ENCODE data around the gene SPG11.
"Not testable (repeated sequence)": the region's sequence is repeated elsewhere in the genome, so short reads cannot be mapped to it uniquely, and the experiment has no call there.

The SPG11 gene

DNA sequence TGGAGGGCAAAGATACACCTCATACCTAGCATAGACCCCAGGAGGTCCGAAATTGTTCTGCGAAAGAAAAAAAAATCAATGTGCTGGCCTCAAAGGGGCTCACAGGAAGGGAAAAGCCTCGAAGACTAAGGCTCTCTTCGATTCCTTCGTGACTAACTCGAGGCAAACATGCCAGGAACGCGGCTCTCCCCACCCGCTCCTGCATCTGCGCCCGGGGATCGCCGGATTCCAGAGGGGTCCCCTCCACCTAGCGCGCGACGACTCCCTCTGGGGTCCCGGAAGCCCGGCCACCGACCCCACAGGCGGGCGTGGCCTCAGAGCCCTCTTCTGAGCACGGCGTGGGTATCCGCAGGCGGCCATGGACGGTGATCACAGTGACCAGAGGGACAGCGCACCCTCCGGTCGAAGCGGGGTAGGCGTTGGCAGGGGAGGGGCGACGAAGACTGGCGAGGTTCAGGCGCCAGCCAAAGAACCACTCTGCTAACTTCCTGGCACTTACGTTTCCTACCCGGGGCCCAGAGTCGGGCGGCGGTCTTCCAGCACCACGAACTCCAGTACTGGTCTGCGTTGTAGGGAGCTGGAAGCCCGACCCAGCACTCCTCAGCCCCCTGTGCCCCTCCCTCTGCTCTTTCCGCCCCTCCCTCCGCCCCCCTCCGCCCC is 127.0 kb downstream of the SPG11 start:
- Mint-ChIP-seq H3K9me3 (no peaks in the 10 kb centered on the region), H3K36me3 (peaks cover 76% of the 10 kb centered on the region), H3K27ac (peak overlapping the region; percentile 98), H3K4me1 (peaks cover 39% of the 10 kb centered on the region), H3K4me3 (peak overlapping the region; percentile 90)
- DNase-seq (ENCODE audit: low spot score in 2 of 2) (peak in 1 of 2 donors; percentile 95), ATAC-seq (peak; percentile 80)

DNA sequence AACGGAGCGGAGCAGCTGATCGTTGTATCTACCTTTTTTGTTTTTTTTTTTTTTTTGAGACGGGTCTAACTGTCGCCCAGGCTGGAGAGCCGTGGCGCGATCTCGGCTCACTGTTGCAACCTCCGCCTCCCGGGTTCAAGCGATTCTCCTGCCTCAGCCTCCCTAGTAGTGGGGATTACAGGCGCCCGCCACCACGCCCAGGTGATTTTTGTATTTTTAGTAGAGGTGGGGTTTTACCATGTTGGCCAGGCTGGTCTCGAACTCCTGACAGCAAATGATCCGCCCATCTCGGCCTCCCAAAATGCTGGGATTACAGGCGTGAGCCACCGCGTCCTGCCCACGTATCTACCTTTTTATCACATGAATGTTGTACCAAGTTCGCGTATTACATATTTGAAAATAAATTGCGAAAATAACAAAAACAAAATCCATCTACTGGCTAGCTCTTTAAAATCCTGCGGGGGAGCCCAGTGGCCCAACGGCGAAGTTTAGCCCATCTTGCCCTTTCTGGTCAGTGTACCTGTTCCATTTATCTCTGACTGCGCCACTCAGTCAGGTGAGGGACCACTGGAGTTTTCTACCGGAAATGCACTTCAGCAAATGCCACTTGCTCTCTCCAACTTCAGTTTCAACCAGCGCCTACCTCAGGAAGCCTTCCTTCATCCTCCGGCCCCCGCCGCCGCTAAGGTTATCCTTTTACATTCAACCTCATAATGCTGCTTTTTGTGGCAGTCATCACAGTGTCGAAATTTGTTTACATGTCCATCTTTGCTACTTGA is 127.8 kb downstream of the SPG11 start:
- Mint-ChIP-seq H3K27ac (peak overlapping the region; percentile 98), H3K4me3 (peak overlapping the region; percentile 90), H3K4me1 (peaks cover 32% of the 10 kb centered on the region), H3K9me3 (no peaks in the 10 kb centered on the region), H3K36me3 (peaks cover 72% of the 10 kb centered on the region)
- no peak for ATAC-seq
- DNase-seq (ENCODE audit: low spot score in 2 of 2), result peak; percentile 17 to 61

DNA sequence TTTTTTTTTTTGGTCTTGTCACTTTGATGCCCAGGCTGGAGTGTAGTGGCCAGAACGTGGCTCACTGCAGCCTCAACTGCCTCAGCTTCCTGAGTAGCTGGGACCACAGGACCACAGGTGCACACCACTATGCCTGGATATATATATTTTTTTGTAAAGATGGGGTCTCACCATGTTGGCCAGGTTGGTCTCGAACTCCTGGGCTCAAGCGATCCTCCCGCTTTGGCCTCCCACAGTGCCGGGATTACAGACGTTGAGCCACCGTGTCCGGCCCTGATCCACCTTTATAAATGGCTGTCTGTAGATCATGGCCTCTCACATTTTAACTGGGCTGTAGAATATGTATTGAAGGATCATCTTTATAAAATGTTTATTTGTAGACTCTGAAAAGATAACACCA is 128.4 kb downstream of the SPG11 start:
- Mint-ChIP-seq H3K27ac (peak overlapping the region; percentile 98), H3K36me3 (peaks cover 72% of the 10 kb centered on the region), H3K4me3 (peak overlapping the region; percentile 90), H3K9me3 (no peaks in the 10 kb centered on the region), H3K4me1 (peaks cover 26% of the 10 kb centered on the region)
- DNase-seq (ENCODE audit: low spot score in 2 of 2), result no peak
- no peak for ATAC-seq

DNA sequence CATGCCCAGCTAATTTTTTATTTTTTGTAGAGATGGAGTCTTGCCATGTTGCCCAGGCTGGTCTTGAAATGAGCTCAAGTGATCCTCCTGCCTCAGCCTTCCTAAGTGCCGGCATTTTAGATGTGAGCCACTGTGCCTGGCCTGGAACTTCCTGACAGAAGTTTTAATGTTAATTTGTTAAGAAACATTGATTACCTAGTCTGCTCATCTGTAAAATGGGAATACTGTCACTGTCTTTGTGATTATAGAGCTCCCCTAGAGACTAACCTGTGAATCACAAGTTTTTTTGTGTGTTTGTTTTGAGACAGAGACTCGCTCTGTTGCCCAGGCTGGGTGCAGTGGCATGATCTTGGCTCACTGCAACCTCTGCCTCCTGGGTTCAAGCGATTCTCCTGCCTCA is 130.8 kb downstream of the SPG11 start:
- no peaks in the 10 kb centered on the region for H3K9me3 Mint-ChIP-seq
- DNase-seq (ENCODE audit: low spot score in 2 of 2) (no peak), ATAC-seq (no peak)
- H3K4me1 Mint-ChIP-seq, result peaks cover 15% of the 10 kb centered on the region
- H3K4me3 Mint-ChIP-seq, result no peak overlapping the region
- peaks cover 61% of the 10 kb centered on the region for H3K36me3 Mint-ChIP-seq
- peak overlapping the region; percentile 34 for H3K27ac Mint-ChIP-seq

DNA sequence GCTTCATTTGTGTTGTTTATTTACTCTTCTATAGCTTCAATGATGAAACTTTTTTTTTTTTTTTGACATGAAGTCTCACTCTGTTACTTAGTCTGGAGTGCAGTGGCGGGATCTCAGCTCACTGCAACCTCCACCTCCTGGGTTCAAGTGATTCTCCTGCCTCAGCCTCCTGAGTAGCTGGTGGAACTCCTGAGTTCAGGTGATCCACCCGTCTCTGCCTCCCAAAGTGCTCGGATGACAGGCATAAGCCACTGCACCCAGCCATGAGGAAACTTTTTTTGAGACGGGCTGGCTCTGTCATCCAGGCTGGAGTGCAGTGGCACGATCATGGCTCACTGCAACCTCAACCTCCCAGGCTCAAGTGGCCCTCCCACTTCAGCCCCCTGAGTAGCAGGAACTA is 131.2 kb downstream of the SPG11 start:
- H3K4me1 Mint-ChIP-seq, result peaks cover 14% of the 10 kb centered on the region
- H3K36me3 Mint-ChIP-seq, result peaks cover 61% of the 10 kb centered on the region
- H3K9me3 Mint-ChIP-seq; H3K4me3 Mint-ChIP-seq; ATAC-seq; DNase-seq (ENCODE audit: low spot score in 2 of 2): not testable (repeated sequence)
- H3K27ac Mint-ChIP-seq, result peak overlapping the region; percentile 34

DNA sequence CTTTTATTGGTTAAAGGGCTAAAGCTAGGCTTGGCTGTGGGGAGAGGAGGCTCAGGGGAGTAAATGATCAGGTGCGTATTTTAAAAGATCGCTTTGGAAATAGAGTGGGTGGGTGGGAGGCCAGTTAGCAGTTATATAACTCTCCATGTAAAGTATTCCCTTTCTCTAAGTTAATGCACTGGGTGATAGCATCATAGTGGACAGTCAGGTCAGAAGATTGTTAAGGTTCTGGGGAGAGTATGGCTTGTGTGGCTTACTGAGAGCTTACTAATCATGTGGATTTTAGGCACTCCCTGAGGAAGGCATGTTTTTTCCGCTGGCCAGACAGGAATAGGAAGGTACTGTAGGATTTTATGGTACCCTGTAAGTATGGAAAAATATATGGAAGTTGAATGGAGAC is 132.8 kb downstream of the SPG11 start:
- H3K36me3 Mint-ChIP-seq, result peaks cover 61% of the 10 kb centered on the region
- peaks cover 8% of the 10 kb centered on the region for H3K4me1 Mint-ChIP-seq
- H3K9me3 Mint-ChIP-seq, result no peaks in the 10 kb centered on the region
- no peak for ATAC-seq
- DNase-seq (ENCODE audit: low spot score in 2 of 2), result no peak
- no peak overlapping the region for H3K4me3 Mint-ChIP-seq
- H3K27ac Mint-ChIP-seq, result peak overlapping the region; percentile 73

DNA sequence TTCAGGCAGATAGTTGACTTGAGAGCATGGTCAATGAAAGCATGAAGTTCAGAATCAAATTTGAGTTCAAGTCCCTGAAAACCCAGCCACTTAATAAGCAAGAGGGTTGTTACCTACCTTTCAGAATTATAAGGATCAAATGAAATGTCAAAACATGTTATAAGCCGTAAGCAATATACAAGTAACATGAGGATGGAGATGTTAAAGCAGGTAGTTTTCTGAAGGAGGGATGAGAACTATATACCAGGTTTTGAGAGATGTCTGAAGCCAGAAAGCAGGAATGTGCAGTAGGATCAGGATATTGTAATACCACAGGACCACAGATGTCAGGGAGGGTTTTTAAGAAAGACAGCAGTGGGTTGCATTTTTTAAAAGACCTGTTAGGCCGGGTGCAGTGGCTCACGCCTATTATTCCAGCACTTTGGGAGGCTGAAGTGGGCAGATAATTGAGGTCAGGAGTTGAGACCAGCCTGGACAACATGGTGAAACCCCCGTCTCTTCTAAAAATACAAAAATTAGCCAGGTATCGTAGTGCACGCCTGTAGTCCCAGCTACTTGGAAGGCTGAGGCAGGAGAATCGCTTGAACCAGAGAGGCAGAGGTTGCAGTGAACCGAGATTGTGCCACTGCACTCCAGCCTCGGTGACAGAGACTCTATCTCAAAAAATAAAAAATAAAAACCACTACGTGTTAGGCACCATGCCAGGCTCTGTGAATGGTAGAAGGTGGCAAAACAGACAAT is 133.4 kb downstream of the SPG11 start:
- Mint-ChIP-seq H3K36me3 (peaks cover 61% of the 10 kb centered on the region), H3K4me1 (peaks cover 2% of the 10 kb centered on the region), H3K4me3 (no peak overlapping the region), H3K9me3 (no peaks in the 10 kb centered on the region), H3K27ac (peak overlapping the region; percentile 73)
- DNase-seq (ENCODE audit: low spot score in 2 of 2) (no peak), ATAC-seq (no peak)

DNA sequence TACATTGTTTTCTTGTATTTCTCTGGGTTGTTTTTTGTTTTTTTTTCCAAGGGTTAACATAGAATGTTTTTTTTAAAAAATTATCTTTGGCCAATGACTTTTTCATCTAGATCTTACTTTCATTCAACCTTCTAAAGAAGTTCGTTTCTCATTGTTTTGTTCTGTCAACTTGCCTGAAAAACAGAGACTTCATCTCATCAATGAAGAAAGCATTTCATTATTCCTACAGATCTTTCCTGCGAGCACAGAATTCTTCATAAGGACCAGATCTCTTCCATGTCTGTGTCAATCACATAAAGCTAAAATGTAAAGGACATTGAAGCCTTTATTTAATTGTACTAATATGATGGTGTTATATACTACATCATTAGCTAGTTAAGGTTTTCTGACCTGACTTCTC is 136.2 kb downstream of the SPG11 start:
- DNase-seq (ENCODE audit: low spot score in 2 of 2), result no peak
- Mint-ChIP-seq H3K9me3 (no peaks in the 10 kb centered on the region), H3K27ac (no peak overlapping the region), H3K4me3 (no peak overlapping the region), H3K4me1 (no peaks in the 10 kb centered on the region), H3K36me3 (peaks cover 76% of the 10 kb centered on the region)
- ATAC-seq, result no peak

DNA sequence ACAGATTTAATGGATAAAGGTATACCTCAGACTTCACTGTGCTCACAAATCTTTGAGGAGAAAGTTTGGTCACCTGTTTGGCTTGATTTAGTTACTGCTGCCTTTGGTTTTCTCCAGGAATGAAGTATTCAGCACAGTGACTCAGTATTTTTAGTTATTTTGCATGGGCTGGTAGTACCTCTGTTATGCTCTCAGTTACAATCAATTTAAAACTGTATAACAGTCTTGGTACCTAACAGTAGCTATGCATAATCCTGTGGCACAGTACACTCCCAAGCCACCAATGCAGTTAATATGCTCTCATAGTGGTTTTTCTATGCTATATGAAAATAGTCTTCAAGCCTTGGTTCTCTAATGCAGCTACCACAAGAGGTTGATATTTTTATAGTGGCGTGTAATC is 138.4 kb downstream of the SPG11 start:
- Mint-ChIP-seq H3K27ac (peak overlapping the region; percentile 17), H3K36me3 (peaks cover 89% of the 10 kb centered on the region), H3K9me3 (no peaks in the 10 kb centered on the region), H3K4me3 (no peak overlapping the region), H3K4me1 (no peaks in the 10 kb centered on the region)
- DNase-seq (ENCODE audit: low spot score in 2 of 2), result no peak
- no peak for ATAC-seq

DNA sequence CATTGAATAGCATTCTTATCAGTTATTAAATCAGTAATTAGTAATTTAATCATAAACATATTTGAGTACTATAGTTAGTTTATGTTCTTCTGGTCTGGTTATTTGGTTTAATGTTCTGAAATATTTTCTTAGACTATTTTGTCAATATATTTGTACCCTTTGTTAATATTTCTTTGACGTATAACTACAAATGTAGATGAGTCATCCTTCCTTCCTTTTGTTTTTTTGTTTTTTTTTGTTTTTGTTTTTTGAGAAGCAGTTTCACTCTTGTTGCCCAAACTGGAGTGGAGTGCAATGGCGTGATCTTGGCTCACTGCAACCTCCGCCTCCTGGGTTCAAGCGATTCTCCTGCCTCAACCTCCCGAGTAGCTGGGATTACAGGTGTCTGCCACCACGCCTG is 143.9 kb downstream of the SPG11 start:
- no peak overlapping the region for H3K27ac Mint-ChIP-seq
- no peaks in the 10 kb centered on the region for H3K4me1 Mint-ChIP-seq
- no peak overlapping the region for H3K4me3 Mint-ChIP-seq
- no peak for ATAC-seq
- H3K9me3 Mint-ChIP-seq, result no peaks in the 10 kb centered on the region
- DNase-seq (ENCODE audit: low spot score in 2 of 2), result no peak
- H3K36me3 Mint-ChIP-seq, result peaks cover 95% of the 10 kb centered on the region

DNA sequence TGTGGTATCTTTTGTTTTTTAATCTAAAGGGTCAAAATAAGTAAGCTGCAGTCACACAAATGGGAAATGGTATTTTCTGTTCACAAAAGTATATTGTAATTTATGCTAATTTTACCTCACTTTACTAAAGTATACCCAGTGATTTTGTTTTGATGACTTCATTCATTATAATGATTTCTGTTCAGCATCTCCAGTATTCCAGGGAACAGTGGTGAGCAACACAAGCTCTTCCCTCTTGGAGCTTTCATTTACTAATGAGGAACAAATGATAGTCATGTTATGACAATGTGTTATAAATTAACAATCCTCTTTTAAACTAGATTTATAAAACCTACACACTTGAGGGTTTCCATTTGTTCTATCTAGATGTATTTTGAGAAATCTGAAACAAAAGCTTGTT is 147.0 kb downstream of the SPG11 start:
- no peaks in the 10 kb centered on the region for H3K9me3 Mint-ChIP-seq
- no peak for ATAC-seq
- H3K36me3 Mint-ChIP-seq, result peaks cover 86% of the 10 kb centered on the region
- DNase-seq (ENCODE audit: low spot score in 2 of 2), result no peak
- H3K4me3 Mint-ChIP-seq, result no peak overlapping the region
- no peak overlapping the region for H3K27ac Mint-ChIP-seq
- no peaks in the 10 kb centered on the region for H3K4me1 Mint-ChIP-seq

Measured in stimulated activated effector memory CD8-positive, alpha-beta T cell treated with anti-CD3 and anti-CD28 coated beads, Interleukin-12 subunit alpha, Interleukin-12 subunit beta, amount 100 ng/mL, for 72 hours (primary cell).